Fibroblast of upper back skin (primary cell): ENCODE results near the gene TSC2.
"Not testable (repeated sequence)": the region's sequence is repeated elsewhere in the genome, so short reads cannot be mapped to it uniquely, and the experiment has no call there.

Experiments
- DNase-seq: peaks from one replicate; pipeline ENCODE4 v3.0.0-alpha.2; 2013

Gene TSC2

DNA sequence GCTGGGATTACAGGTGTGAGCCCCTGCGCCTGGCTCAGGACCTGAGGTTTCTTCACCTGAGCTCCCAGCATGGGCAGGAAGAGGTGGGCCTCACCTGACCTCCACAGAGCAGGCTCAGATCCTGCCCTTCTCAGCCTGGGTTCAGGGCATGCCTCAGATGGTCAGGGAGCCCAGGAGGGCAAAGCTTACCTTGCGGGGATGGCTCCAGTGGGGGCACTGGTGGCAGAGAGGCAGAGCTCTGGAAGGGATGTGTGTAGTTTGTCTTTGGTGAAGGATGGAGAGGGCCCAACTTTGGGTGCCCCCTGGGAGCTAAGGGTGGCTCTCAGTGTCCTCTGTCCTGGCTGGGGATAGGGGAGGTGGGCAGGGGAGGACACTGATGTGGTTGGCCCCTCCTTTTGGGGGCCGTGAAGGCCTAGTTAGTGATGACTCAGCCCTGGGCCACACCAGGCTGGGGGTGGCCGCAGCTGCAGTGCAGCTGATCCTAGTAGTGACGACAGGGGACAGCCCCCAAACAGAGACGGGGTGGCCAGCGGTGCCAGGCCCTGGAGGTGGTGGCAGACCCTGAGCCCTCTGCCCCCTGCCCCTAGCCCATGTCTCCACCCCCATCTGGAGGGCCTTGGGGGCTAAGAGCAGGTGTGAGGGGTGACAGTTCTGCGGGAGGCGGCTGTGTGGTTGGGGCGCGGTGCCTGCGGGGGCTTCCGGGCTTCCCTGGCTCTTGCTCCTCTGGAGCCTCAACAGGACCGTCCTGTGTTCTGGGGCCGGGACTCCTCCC lies 15.3 kb upstream of the TSC2 start:
- DNase-seq = no peak

- DNase-seq = peak; percentile 62
Observed at GRCh38 chr16:2033057-2033908, 14.5 kb upstream of the TSC2 start.

DNA sequence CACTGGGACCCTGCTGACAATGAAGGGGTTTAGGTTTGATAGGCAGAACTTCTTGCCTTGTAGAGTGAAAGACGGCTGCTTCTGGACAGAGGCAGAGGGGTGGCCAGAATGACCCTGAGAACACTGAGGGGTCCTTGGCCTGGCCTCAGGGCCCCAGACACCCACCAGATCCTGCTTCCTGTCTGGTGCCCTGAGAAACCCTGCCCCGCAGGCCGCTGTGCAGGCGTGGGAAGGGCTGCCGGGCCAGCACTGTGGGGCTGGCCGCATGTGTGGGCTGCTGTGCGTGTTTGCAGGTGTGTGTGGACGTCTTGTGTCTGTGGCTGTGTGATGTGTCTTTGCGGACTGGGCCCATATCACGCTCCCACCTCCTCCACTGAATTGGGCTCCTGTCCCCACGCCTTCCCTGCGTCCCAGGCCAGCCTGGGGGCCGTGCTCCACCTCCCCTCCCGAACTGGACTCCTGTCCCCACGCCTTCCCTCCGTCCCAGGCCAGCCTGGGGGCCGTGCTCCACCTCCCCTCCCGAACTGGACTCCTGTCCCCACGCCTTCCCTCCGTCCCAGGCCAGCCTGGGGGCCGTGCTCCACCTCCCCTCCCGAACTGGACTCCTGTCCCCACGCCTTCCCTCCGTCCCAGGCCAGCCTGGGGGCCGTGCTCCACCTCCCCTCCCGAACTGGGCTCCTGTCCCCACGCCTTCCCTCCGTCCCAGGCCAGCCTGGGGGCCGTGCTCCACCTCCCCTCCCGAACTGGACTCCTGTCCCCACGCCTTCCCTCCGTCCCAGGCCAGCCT lies 13.7 kb upstream of the TSC2 start:
- not testable (repeated sequence) for DNase-seq

- DNase-seq = no peak
Observed at GRCh38 chr16:2034696-2035430, 12.9 kb upstream of the TSC2 start.

- peak; percentile 81 for DNase-seq
Observed at GRCh38 chr16:2035431-2036199, 12.2 kb upstream of the TSC2 start.

GRCh38 chr16:2036200-2036966 lies 11.4 kb upstream of the TSC2 start:
- DNase-seq = no peak

GRCh38 chr16:2037115-2037514 lies 10.7 kb upstream of the TSC2 start:
- no peak for DNase-seq

- DNase-seq = peak; percentile 73
Observed at GRCh38 chr16:2037647-2038381, 10.0 kb upstream of the TSC2 start.

- DNase-seq = no peak
Observed at GRCh38 chr16:2038382-2039231, 9.2 kb upstream of the TSC2 start.

DNA sequence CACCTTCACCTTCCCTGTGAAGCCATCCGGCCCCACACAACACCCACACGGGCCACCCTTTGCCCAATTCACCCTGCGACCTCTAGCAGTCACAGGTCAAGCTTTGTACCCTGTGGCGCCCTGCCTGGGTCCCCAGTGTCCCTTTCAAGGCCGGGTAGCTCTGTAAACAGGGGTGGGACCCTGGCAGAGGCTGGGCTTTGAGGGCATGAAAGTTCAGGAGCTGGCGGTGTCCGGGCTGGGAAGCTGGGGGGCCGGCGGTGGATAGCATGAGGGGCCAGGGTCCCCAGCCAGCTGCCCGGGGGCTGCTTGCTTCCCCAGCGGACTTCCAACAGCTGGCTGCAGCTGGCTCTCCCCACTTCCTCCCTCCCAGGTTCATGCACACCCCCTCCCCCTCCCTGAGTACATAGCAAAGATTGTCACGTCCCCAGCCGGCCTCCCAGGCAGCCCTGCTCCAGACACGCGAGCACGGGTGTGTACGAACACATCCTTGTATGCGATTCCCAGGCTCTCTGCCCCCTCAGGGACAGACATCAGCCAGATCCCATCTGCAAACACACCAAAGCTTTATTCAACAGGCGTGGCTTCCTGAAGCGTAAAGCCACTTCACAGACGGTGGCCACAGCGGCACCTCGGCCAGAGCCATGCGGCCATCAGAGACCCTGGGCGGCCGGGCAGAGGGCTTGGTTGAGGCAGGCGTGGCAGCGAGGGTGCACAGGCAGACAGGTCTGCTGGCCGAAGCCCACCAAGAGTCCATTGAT lies 8.3 kb upstream of the TSC2 start:
- peak; percentile 91 for DNase-seq

DNA sequence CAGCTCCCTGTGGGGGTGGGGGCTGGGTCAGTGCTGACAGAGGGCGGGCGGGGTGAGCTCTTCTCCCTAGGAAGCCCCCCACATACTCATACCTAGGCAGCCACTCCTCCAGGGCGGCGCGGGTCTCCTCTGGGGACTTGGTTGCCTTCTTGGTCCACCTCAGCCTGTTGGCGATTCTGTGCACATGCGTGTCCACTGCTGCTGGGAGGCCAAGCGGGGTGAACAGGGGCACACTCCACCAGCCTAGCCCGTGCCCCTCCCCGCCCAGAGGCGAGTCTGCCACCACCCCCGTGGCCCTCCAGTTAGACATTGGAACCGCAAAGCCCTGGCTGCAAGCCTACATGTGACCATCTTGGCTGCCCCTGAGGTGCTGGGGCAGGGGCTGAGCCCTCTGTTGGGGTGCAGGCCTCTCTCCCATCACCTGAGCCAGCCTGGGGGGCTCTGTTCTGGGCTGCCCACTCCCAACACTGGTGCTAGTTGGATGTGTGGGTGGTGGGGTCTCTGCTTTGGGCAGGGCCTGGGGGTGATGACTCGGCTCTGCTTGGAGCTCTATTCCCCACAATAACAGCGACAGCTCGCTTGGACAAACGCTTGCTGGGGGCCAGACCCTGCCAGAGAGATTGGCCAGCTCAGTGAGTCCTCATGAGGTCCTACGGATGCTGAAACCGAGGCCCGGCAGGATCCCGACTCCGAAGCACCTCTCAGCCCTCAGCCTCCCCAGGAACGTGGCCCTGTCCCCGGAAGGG lies 7.6 kb upstream of the TSC2 start:
- DNase-seq = no peak

GRCh38 chr16:2040787-2041522 lies 6.8 kb upstream of the TSC2 start:
- no peak for DNase-seq

DNA sequence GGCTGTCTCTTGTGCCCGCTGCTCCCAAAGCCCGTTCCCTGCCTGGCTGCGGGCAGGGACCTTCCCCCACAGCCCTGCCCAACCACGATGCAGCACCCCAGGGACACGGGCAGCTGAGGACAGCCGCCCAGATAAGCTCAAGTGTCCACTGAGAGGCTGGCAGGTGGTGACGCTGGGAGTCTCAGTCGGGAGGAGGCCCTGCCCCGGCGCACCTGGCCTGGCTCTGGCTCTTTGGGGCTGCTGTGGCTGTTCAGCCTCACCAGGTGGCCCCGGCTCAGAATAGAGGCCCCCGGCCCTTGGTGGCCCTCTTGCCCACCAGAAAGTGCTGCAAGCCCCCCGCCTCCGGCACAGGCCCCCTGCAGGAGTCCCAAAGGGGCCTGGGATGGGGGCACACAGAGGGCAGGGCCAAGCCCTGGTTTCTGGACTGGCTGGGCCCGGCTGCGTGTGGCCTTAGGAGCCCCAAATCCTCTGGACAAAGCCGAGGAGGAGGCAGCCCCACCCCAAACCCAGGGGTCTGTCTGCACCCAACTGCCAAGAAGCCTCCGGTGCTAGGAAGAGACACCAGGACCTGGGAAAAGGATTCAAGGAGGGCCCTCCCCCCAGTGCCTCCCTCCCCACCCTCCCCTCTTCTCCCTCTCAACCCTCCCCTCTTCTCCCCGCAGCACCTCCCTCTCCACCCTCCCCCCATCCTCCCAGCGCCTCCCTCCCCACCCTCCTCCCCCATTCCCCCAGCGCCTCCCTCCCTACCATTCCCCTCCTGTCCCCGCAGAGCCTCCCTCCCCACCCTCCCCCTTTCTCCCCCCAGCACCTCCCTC lies 5.4 kb upstream of the TSC2 start:
- DNase-seq = no peak

GRCh38 chr16:2042986-2043666 lies 4.7 kb upstream of the TSC2 start:
- DNase-seq = no peak

DNA sequence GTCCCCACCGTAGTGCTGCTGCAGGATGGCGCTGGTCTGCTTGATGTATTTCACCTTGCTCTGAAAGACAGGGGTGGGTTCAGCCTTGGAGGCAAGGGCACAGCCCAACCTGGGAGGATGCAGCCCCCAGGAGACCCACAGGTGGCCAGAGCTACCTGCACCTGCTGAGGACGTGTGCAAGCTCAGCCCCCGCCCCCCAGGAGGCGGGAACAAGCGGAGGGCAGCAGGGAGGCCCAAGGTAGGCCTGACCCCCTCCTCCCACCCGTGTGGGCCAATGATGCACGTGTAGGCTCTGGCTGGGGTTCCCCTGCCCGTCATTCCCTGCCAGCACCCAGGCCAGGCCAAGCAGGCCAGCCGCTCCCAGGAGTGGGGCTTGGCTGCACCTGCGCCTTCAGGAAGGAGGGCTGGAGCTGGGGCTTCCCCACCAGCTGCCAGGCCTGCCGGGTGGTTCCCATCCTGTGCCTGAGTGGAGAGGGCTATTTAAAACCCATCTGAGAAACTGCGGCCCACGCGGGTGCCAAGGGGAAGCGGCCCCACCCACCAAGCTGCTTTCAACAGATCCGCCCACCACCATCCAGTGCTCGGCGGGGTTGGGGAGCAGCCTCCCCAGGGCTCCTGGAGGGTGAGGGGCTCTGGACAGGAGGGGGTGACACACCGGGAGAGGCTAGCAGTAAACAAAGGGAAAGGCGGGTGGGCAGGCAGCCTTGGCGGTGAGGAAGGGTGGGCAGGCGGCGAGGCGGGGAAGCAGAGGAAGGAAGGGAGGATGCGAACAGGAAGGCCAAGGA lies 3.9 kb upstream of the TSC2 start:
- DNase-seq = no peak
